ENCODE results near the gene C19orf38.
"Not testable (repeated sequence)": the region's sequence is repeated elsewhere in the genome, so short reads cannot be mapped to it uniquely, and the experiment has no call there.

The C19orf38 gene

DNA sequence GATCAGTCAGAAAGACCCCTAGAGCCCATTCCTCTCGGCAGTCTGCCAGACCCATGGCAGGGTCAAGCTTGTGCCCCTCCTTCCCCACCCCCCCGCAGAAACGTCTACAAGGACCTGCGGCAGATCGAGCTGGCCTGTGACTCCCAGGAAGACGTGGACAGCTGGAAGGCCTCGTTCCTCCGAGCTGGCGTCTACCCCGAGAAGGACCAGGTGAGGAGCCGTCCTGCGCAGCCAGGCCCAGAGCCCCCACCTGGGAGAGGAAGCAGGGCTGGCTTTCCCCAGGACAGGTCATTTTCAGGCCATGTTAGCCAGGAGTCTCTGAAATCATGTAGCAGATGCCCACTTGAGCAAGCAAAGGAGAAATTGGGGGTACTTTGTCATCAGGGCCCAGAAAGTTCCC lies 24.5 kb upstream of the C19orf38 start:
- no peak for DNase-seq

DNA sequence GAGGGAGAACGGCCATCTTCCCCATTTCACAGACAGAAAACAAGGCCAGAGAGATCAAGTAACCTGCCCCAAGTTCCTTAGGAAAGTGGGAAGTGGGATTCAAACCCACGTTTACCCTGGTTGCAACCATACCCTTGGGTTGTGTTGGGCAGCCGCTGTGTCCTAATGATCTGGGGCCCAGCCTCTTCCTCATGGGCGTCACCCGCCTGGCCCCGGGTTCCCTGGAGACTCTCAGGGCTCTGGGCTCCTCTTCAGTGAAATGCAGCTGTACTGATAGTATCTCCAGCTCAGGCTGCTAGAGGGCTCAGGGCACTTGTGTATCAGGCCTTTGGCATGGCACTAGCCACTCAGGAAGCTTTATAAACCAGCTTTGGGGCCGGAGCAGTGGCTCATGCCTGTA lies 22.0 kb upstream of the C19orf38 start:
- DNase-seq: no peak

DNA sequence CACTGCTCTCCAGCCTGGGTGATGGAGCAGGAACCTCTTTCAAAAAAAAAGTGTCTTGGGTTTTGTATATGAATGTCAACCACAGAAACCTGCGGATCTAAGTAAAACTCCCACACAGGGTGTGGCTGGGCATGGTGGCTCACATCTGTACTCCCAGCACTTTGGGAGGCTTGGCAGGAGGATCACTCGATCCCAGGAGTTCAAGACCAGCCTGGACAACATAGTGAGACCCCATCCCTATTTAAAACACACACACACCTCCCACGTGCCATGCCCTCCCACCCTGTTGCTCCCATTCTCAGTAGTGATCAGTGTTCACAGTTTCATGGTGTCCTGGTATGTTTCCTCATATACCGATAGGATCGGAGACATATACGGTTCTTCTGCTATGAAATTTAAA lies 21.4 kb upstream of the C19orf38 start:
- DNase-seq: no peak

DNA sequence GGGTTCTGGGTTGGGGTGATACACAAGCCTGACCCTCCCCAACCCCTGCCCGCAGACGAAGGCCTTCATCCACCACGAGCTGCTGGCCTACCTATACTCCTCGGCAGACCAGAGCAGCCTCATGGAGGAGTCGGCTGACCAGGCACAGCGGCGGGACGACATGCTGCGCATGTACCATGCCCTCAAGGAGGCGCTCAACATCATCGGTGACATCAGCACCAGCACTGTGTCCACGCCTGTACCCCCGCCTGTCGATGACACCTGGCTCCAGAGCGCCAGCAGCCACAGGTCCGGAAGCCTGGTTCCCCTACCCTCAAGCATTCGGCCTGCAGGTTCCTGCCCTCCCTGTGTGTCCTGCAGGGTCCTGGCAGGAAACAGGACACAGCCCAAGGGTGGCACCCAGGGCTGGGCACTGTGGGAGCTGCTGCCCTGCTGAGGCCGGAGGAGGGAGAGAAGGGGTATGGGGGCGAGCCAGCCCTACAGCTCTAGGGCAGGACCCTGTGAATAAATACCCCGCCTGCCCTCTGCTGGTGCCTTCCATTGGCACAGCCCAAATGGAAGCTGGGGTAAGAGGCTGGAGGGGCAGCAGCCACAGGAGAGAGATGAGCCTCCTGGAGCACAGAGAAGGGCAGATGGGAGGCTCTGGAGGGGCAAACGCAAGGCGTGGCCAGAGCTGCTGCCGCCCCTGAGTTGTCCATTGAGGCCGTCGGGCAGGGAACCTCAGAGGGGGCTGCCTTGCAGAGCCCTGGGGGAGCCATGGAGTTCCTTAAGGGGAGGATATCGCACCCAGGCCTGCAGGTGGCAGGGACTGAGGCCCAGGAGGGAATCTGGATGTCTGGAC lies 19.0 kb upstream of the C19orf38 start:
- no peak for DNase-seq

DNA sequence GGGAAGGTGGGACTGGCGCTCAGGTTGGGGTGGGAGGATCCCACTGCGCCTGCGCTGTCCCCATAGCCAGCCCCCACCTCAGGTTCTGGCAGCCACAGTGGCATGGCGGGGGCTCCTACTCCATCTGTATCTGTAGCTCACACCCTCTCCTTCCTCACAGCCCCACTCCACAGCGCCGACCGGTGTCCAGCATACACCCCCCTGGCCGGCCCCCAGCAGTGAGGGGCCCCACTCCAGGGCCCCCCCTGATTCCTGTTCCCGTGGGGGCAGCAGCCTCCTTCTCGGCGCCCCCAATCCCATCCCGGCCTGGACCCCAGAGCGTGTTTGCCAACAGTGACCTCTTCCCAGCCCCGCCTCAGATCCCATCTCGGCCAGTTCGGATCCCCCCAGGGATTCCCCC lies 18.2 kb upstream of the C19orf38 start:
- DNase-seq: no peak

DNA sequence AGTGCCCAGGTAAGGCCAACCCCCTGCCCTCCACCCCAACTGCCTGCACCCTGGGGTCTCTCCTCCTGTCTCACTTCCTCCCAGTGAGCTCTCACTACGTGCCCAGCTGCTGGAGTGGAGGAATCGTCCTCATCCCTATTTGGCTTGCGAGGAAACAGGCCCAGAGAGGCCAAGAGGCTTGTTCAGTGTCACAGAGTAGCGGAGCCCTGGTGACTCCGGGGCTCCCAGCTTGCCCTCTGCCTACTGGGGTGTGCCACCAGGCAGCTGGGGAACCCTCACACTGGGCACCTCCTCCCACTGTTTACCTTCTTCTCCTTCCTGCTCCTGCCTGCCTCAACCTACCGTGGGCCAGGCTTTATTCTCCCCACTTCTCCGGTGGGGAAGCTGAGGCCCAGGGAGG lies 17.8 kb upstream of the C19orf38 start:
- no peak for DNase-seq

DNA sequence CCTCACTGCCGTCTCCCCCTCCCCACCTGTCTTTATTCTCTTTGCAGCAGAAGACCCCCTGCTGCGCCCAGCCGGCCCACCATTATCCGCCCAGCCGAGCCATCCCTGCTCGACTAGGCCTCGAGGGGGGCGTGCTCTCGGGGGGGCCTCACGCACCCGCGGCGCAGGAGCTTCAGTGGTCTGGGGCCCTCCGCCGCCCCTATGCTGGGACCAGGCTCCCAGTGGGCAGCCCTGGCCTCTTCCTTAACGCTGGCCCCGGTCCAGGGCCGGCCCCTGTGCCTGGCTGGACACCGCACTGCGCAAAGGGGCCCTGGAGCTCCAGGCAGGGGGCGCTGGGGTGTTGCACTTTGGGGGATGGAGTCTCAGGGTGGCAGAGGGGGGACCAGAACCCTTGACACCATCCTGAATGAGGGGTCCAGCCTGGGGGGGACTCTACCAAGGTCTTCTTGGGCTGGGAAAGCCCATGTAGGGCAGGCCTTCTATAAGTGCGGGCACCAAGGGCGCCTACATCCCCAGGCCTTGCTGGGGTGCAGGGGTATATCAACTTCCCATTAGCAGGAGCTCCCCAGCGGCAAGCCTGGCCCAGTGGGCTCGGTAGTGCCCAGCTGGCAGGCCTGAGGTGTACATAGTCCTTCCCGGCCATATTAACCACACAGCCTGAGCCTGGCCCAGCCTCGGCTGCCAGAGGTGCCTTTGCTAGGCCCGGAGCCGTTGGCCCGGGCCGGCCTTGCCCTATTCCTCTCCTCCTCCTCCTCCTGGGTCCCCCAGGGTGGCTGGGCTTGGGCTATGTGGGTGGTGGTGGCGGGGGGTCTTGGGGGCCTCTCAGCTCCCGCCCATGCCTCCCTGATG lies 17.1 kb upstream of the C19orf38 start:
- DNase-seq: no peak

DNA sequence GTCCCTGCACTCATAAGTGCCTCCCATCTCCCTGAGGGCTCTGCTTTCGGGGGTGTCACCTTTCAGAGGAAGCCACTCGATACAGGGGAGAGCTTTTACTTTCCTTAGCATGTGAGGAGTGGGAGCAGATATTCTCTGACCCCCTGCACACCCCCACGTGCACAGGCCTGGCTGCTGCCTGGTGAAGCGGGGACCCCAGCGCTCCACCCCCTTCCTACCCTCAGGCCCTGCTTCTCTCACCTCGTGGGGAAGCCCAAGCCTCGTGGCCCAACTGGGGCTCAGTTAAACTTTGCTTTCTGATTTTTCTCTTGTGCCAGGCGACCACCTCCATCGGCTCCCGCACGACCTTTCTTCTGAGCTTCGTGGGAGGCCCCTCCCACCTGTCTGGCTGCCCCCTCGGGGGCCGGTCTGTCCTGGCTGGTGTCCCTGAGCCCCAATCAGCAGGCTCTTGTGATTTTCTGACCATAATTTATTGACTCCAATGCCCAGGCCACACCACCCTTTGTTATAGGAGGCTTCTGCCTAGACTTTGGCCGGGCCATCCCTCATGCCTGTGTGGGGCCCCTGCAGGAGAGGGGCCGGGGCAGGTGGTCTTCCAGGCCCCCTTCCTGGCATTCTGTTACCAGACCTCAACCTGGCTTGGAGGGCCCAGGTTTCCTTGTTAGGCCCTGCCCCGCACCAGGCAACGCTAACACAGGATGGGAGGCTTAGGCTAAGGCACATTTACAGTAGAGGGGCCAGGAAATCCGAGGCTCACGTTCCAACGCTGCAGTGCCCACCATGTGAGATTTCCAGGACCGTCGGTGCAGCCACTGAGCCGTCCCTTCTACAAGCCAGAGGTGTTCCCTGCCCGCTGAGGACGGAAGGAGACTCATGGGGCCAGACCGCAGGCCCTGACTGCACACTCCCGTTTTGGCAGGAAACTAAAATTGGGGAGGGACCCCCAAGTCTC lies 16.0 kb upstream of the C19orf38 start:
- DNase-seq: no peak

DNA sequence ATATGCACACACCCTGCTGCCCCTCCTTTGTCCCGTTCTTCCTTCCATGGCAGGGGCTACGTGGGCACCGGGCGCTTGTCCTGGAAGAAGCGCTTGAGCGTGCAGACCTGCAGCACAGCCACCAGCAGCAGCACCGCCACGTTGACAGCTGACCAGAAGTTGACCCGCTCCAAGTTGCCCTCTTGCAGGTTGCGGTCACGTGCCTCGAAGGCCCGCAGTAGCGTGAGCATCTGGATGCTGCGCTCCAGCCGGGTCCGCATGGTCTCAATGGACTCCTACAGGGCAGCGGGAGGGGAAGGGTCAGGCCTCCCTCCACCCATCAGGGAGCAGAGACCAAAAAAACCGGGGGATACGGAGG lies 15.3 kb upstream of the C19orf38 start:
- no peak for DNase-seq

DNA sequence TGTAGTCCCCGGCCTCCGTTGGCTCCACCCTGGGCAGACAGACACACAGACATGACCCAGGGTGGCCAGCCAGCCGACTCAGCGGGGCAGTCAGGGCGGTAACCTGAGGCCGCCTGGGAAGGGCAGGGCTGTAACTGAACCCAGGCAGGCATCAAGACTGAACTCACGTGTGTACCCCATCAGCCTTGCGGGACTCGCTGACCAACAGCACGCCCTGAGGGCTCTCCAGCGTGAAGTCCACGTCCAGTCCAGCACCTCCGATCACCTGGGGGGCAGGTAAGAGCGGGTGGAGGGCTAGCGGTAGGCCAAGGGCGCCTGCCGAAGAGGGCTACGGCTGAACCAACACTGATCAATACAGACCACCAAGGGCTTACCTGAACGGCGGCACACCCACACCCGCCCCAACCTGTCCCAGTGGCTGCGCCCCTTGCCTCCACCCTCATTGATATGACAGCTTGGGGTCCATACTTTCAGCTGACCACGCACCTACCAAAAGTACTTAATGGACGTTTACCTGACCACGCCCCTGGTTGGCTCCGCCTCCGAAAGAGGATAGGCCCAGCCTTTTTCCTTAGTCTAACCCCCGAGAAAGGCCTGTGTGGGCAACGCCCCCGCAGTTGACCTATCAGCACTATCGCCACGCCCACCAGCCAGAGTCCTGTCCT lies 13.0 kb upstream of the C19orf38 start:
- DNase-seq: no peak

DNA sequence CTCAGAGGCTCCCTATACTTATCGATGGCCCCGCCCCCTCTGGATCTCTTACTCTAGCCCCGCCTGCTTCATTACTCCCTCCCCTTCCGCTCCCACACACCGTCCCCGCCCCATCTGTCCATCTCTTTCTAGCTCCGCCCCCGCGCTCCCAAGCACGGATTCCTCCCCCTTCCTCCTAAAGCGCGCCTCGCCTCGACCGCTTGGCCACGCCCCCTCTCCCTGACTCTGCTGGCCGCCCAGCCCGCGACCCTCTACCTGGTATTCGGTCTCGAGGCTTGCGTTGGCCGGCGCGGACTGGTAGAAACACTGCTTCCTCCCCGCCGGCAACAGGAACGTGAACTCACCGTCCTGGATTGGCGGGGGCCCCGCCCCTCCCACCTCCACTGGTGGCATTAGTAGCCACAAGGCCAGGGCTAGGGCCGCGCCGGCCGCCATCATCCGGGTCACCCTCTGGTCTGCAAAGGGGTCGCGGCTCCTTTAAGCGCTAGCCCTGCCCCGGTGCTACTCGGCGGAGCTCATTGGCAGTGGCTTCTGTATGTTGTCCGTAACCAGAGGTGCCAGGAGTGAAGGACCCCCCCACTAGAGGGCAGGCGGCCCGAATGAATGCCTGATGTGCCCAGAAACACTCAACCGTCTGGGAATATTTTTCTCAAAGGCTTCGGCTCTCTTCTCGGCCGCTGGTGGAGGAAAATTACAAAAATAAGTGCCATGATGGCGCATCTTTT lies 12.3 kb upstream of the C19orf38 start, which contains the start of gene TMED1:
Gene TMED1, minus strand, starts transcription at position 459 of the 725 bp plus-strand sequence. Its CDS starts 21 bp downstream, at position 438.
- DNase-seq: peak; percentile 98

DNA sequence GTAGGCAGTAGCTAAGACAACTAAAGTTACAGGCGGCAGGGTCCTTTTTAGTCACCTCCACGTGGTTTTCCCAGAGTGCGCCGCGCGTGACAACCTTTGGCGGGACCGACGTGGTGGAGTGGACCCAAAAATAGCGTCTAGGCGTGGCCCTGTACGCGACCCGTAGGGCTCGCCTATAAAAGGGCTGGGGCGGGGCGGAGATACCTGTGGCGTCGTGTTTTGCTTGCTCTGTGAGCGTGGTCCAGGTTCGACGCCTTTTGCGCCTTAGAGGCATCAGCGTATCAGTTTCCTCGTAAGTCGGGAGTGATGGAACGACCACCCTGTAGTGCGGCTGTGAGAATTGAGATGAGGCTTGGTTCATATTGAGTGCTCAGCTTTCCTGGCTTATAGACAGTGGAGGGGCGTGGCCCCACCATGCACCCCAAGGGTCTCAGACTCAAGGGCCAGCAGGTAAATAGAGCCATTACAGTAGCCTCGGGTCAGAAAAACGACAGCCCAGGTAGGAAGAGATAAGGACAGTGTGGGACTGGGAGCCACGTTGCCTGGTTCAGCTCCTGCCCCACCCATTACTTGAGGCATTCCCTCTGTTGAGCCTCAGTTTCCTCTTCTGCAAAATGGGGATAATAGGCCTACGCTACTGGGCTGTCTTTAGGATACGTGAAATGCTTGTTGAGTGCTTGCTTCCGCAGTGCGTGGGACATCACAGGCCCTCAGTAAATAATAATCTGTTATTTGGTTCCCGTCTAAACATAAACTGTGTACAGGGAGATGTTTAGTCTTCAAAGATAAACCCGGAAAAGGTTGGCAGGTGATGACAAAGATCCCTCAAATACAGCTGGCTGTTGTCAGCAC lies 11.5 kb upstream of the C19orf38 start:
- DNase-seq: peak; percentile 72

DNA sequence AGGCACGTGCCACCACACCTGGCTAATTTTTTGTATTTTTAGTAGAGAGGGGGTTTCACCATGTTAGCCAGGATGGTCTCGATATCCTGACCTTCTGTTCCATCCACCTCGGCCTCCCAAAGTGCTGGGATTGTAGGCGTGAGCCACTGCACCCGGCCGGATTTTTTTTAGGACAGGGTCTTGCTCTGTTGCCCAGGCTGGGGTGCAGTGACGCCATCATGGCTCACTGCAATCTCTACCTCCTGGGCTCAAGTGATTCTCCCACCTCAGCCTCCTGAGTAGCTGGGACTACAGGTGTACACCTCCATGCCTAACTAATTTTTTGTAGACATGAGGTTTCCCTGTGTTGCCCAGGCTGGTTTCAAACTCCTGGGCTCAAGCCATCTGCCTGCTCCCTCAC lies 10.6 kb upstream of the C19orf38 start:
- DNase-seq: not testable (repeated sequence)

DNA sequence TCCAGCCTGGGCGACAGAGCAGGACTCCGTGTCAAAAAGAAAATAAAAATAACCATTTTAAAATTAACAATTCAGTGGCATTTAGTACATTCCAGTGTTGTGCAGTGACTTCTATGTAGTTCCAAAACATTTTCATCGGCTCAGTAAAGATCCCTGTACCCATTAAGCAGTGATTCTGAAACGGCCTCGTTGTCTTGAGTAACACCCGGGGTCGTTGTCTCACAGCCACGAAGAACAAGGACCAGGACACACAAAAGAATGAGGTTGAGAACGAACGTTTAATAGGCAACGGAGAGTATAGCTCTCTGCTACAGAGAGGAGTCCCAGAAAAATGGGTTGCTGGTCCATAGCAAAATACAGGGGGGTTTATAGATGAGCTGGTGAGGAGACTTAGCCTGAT lies 9.8 kb upstream of the C19orf38 start:
- DNase-seq: no peak

DNA sequence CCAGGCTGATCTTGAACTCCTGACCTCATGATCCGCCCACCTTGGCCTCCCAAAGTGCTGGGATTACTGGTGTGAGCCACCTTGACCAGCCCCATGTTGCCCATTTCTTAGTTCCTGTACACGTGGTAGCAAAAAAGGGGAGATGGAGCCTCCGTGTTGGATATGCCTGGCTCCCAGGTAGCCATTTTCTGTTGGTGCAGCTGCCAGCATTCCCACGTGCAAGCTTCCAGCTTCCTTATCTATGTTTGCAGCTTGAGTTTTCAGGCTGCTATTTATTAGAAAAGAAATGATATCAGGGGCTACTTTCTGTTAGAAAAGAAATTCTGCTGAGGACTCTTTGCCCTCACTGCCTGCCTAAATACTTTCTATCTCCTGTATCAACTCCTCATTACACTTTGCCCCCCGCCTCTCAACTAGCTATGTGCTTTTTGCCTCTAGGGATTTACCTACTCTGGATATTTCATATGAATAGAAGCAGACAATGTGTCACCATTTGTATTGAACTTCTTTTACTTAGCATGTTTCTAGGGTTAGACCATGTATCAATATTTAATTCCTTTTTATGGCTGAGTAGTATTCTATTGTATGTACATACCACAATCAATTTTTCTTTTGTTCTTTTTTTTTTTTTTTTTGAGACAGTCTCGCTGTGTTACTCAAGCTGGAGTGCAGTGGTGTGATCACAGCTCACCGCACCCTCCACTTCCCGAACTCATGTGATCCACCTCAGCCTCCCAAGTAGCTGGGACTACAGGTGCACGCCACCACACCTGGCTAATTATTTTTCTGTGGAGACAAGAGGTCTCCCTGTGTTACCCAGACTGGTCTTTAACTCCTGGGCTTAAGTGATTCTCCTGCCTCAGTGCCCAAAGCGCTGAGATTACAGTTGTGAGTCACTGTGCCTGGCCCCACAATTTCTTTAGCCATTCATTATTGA lies 8.8 kb upstream of the C19orf38 start:
- no peak for DNase-seq

DNA sequence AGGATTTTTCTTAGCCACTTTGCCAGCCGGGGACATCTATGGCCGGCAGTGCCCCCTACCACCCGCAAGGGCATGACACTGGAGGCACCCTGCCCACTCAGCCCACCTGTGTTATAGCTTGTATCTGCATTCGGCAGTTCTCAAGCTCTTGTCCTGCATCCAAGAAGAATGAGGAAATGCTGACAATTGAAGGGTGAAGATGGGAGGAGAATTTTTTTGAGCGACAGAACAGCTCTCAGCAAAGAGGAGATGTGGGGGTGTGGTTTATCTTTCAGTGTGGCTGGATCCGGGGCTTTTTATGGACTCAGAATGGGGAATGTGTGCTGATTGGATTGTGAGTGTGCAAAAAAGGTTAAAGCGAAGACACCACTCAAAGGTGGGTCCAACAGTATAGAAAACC lies 5.4 kb upstream of the C19orf38 start:
- DNase-seq: no peak

DNA sequence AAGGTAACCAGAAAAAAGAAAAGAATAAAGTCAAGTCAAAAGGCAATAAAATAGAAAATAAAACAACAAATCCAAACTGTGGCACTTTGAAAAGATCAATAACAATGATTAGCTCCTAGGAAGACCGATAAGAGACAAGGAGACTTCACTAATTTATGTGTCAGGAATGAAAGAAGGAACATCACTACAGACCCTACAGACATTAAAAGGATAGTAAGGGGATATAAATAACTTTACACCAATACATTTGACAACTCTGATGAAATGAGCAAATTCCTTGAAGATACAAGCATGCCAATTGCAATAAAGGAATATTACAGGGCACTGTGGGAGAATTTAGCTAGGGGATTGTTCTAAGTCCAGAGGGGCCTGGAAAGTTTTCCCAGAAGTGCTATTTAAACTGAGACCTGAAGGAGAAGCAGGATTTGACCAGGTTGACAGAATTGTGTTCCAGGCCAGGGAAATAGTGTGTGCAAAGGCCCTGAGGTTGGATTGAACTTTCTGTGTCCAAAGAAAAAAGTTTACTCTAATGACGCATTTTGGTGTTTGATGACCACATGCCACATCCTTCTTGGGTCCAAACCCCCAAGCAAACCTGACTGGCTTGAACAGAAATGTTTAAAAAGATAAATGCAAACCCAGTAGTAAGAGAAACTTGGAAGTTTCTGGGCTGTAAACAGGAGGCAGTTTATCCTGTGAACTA lies 1.6 kb upstream of the C19orf38 start:
- DNase-seq: no peak

DNA sequence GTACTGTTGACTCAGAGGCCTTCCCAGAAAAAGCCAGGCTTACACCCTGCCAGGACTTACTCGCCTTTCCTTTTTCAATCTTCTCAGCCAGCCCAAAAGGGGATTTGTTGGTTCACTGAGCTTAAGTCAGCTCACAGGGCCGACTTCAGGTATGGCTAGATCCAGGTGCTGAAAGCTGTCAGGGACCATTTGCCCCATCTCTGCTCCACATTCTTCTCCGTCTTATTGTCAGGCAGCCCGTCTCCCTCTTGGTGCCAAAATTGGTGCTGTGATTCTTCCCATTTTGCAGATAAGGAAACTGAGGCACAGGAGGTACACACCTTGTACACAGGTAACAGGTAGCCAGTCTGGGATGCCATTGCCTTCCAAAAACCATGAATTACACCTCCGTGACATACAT lies 2.4 kb downstream of the C19orf38 start:
- DNase-seq: no peak

Data from NCI-H226 (cell line).